Measurements from ENCODE around the gene OR5A1. TPM values are rescaled to one million over a fixed set of nuclear protein-coding genes. Genes with fewer than 3 reads are reported as not detected.
"Not testable (repeated sequence)": the region's sequence is repeated elsewhere in the genome, so short reads cannot be mapped to it uniquely, and the experiment has no call there.

Gene OR5A1
- total and polyA plus RNA-seq, 4 donors: not detected

DNA sequence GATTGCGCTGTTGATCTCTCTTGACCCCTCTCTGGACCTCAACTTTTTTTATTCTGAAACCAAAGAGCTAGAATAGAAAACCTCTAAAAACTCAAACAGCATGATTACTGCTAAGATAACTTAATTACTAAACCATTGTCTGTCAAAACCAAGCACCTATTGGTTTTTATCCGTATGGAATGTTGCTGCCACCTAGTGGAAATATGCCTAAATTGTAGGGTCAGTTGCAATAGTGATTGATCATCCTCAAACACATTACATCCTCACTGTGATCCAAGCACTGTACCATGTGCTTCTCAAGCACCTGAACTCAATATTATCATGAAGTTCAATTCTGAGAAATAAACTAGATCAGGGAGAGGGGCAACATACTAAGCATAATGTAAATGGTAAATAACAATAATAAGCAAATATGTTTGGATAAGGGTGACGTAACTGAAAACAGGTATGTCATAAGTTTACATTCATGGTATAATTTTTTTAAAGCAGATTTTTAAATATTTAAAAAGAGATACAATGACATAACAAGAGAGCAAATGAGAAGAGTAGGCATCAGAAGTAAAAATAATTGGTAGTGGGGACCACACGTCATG is 6.2 kb upstream of the OR5A1 start:
- Histone ChIP-seq H3K4me3 (no peak overlapping the region), H3K36me3 (ENCODE audit: control insufficient read depth in 4 of 4, insufficient read depth in 4 of 4, low read length in 4 of 4) (no peaks in the 10 kb centered on the region), H3K4me1 (ENCODE audit: control insufficient read depth in 5 of 5, insufficient read depth in 5 of 5, low read length in 5 of 5) (no peaks in the 10 kb centered on the region), H3K9me3 (ENCODE audit: control insufficient read depth in 4 of 4, insufficient read depth in 3 of 4, low read length in 3 of 4) (no peaks in the 10 kb centered on the region), H3K27me3 (ENCODE audit: control insufficient read depth in 3 of 3, insufficient read depth in 3 of 3, low read length in 2 of 3) (no peaks in the 10 kb centered on the region), H3K9ac (ENCODE audit: insufficient read depth in 1 of 2, low read length in 2 of 2) (no peak overlapping the region), H3K27ac (ENCODE audit: low read depth in 1 of 2, low read length in 1 of 2) (no peak overlapping the region)
- TF ChIP-seq, protein P1, sequence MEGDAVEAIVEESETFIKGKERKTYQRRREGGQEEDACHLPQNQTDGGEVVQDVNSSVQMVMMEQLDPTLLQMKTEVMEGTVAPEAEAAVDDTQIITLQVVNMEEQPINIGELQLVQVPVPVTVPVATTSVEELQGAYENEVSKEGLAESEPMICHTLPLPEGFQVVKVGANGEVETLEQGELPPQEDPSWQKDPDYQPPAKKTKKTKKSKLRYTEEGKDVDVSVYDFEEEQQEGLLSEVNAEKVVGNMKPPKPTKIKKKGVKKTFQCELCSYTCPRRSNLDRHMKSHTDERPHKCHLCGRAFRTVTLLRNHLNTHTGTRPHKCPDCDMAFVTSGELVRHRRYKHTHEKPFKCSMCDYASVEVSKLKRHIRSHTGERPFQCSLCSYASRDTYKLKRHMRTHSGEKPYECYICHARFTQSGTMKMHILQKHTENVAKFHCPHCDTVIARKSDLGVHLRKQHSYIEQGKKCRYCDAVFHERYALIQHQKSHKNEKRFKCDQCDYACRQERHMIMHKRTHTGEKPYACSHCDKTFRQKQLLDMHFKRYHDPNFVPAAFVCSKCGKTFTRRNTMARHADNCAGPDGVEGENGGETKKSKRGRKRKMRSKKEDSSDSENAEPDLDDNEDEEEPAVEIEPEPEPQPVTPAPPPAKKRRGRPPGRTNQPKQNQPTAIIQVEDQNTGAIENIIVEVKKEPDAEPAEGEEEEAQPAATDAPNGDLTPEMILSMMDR (IDR thresholded peaks at IDR 0.05; ENCODE audit: control extremely low read depth, extremely low read depth): peak; percentile 69
- 67 to 69% methylated on average over 4 of the region's 4 CpGs for WGBS, 2 donors
- ATAC-seq (ENCODE audit: insufficient read depth, low FRiP score) (peak; percentile 58), DNase-seq (peak in 2 of 3 donors; percentile 46)

DNA sequence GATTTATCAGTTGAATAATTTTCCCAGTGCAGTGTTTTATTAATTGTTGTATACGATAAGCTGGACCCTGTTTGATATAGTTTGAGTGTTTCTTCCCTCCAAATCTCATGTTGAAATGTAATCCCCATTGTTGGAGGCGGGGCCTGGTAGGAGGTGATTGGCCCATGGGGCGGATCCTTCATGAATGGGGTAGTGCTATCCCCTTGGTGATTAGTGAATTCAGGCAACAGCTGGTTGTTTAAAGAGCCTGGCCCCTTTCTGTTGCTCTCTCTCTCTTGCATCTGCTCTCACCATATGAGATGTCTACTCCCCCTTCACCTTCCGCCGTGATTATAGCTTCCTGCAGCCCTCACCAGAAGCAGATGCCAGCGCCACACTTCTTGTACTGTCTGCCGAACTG is 1.5 kb downstream of the OR5A1 start:
- WGBS, 2 donors: 89 to 90% methylated on average over 7 of the region's 7 CpGs
- H3K27me3 ChIP-seq (ENCODE audit: control insufficient read depth in 3 of 3, insufficient read depth in 3 of 3, low read length in 2 of 3): no peaks in the 10 kb centered on the region
- no peak for DNase-seq
- no peak for ATAC-seq (ENCODE audit: insufficient read depth, low FRiP score)
- TF ChIP-seq, protein P1 (IDR thresholded peaks at IDR 0.05; ENCODE audit: control extremely low read depth, extremely low read depth): no peak
- H3K27ac ChIP-seq (ENCODE audit: low read depth in 1 of 2, low read length in 1 of 2): no peak overlapping the region
- no peaks in the 10 kb centered on the region for H3K4me1 ChIP-seq (ENCODE audit: control insufficient read depth in 5 of 5, insufficient read depth in 5 of 5, low read length in 5 of 5)
- H3K36me3 ChIP-seq (ENCODE audit: control insufficient read depth in 4 of 4, insufficient read depth in 4 of 4, low read length in 4 of 4): no peaks in the 10 kb centered on the region
- no peak overlapping the region for H3K9ac ChIP-seq (ENCODE audit: insufficient read depth in 1 of 2, low read length in 2 of 2)
- no peaks in the 10 kb centered on the region for H3K9me3 ChIP-seq (ENCODE audit: control insufficient read depth in 4 of 4, insufficient read depth in 3 of 4, low read length in 3 of 4)
- H3K4me3 ChIP-seq: no peak overlapping the region

DNA sequence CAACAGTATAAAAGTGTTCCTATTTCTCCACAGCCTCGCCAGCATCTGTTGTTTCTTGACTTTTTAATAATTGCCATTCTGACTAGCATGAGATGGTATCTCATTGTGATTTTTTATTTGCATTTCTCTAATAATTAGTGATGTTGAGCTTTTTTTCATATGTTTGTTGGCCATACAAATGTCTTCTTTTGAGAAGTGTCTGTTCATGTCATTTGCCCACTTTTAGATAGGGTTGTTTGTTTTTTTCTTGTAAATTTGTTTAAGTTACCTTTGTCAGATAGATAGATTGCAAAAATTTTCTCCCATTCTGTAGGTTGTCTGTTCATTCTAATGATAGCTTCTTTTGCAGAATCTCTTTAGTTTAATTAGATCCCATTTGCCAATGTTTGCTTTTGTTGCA is 9.4 kb downstream of the OR5A1 start:
- not testable (repeated sequence) for H3K27ac ChIP-seq (ENCODE audit: low read depth in 1 of 2, low read length in 1 of 2); H3K4me3 ChIP-seq; H3K27me3 ChIP-seq (ENCODE audit: control insufficient read depth in 3 of 3, insufficient read depth in 3 of 3, low read length in 2 of 3); H3K4me1 ChIP-seq (ENCODE audit: control insufficient read depth in 5 of 5, insufficient read depth in 5 of 5, low read length in 5 of 5); H3K36me3 ChIP-seq (ENCODE audit: control insufficient read depth in 4 of 4, insufficient read depth in 4 of 4, low read length in 4 of 4); DNase-seq; H3K9ac ChIP-seq (ENCODE audit: insufficient read depth in 1 of 2, low read length in 2 of 2); H3K9me3 ChIP-seq (ENCODE audit: control insufficient read depth in 4 of 4, insufficient read depth in 3 of 4, low read length in 3 of 4); ATAC-seq (ENCODE audit: insufficient read depth, low FRiP score)
- 85 to 87% methylated on average over 1 of the region's 1 CpG for WGBS, 2 donors

DNA sequence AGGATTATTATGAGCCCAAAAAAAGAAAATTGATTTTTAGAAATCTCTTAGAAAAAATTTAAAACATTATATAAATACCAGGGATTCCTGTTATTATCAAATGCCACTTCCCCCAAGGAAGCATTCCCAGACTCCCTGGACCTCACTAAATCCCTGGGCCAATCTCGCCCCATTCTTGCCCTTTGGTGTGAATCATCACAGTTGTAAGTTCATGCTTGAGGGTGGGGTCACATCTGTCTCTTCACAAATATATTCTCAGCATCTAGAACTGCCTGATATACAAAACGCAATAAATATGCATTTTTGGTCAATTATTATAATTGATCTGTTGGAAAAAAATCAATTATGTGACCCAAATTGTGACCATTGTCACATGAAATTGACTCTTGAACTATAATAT is 12.2 kb downstream of the OR5A1 start:
- DNase-seq: no peak
- WGBS, 2 donors: 84 to 94% methylated on average over 2 of the region's 2 CpGs
- Histone ChIP-seq H3K36me3 (ENCODE audit: control insufficient read depth in 4 of 4, insufficient read depth in 4 of 4, low read length in 4 of 4) (no peaks in the 10 kb centered on the region), H3K27ac (ENCODE audit: low read depth in 1 of 2, low read length in 1 of 2) (no peak overlapping the region), H3K9ac (ENCODE audit: insufficient read depth in 1 of 2, low read length in 2 of 2) (no peak overlapping the region), H3K9me3 (ENCODE audit: control insufficient read depth in 4 of 4, insufficient read depth in 3 of 4, low read length in 3 of 4) (peaks cover 0 to 3% (median 0%) of the 10 kb centered on the region in 4 donors), H3K4me1 (ENCODE audit: control insufficient read depth in 5 of 5, insufficient read depth in 5 of 5, low read length in 5 of 5) (no peaks in the 10 kb centered on the region), H3K4me3 (no peak overlapping the region), H3K27me3 (ENCODE audit: control insufficient read depth in 3 of 3, insufficient read depth in 3 of 3, low read length in 2 of 3) (no peaks in the 10 kb centered on the region)
- TF ChIP-seq, protein P1 (IDR thresholded peaks at IDR 0.05; ENCODE audit: control extremely low read depth, extremely low read depth): no peak
- ATAC-seq (ENCODE audit: insufficient read depth, low FRiP score): no peak

All from lung (tissue), 12 donors.